Mesenteric fat pad (tissue), 1 donor: ENCODE data around the gene IQCE. TPM values are rescaled to one million over a fixed set of nuclear protein-coding genes. Genes with fewer than 3 reads are reported as not detected.
"Not testable (repeated sequence)": the region's sequence is repeated elsewhere in the genome, so short reads cannot be mapped to it uniquely, and the experiment has no call there.

ENCODE experiments used
- DNase-seq: peaks from one replicate; pipeline ENCODE4 v3.0.0-alpha.2; 2020; ENCODE audit warnings: low spot score
- total RNA-seq: library from RNA; stranded (reverse); fragmentation: NEBNext Ultra II Directional; extraction: Animal tissue kit (Norgen Biotek cat#: 25700); gene quantifications from one replicate; pipeline ENCODE4 v1.2.1, GENCODE V29; 2021
- donor health status: DM: yes; HTN: yes; CAD: no.

The IQCE gene
- total RNA-seq, 1 donor from 2014 or later: 14.4 TPM

GRCh38 chr7:2575733-2576340 lies 17.1 kb downstream of the IQCE start:
- DNase-seq: no peak

GRCh38 chr7:2576742-2577491 lies 18.1 kb downstream of the IQCE start:
- DNase-seq: no peak

GRCh38 chr7:2577914-2578680 lies 19.3 kb downstream of the IQCE start:
- DNase-seq: no peak

GRCh38 chr7:2580636-2581035 lies 21.9 kb downstream of the IQCE start:
- DNase-seq: no peak

- no peak for DNase-seq
Measured at GRCh38 chr7:2582006-2582735, 23.4 kb downstream of the IQCE start.

- no peak for DNase-seq
Measured at GRCh38 chr7:2583798-2584580, 25.2 kb downstream of the IQCE start.

GRCh38 chr7:2585446-2585845 lies 26.7 kb downstream of the IQCE start:
- DNase-seq: no peak

- no peak for DNase-seq
Measured at GRCh38 chr7:2586326-2587020, 27.7 kb downstream of the IQCE start.

GRCh38 chr7:2587134-2587533 lies 28.4 kb downstream of the IQCE start:
- DNase-seq: no peak

GRCh38 chr7:2587778-2588177 lies 29.0 kb downstream of the IQCE start:
- no peak for DNase-seq

GRCh38 chr7:2589341-2589740 lies 30.6 kb downstream of the IQCE start:
- no peak for DNase-seq

- DNase-seq: not testable (repeated sequence)
Measured at GRCh38 chr7:2589941-2590340, 31.2 kb downstream of the IQCE start.

GRCh38 chr7:2592375-2592865 lies 33.6 kb downstream of the IQCE start:
- no peak for DNase-seq

GRCh38 chr7:2593036-2593727 lies 34.4 kb downstream of the IQCE start:
- DNase-seq: no peak

GRCh38 chr7:2594599-2594998 lies 35.8 kb downstream of the IQCE start:
- DNase-seq: no peak

- DNase-seq: no peak
Measured at GRCh38 chr7:2595258-2595860, 36.6 kb downstream of the IQCE start.

- no peak for DNase-seq
Measured at GRCh38 chr7:2596464-2597272, 37.9 kb downstream of the IQCE start.

GRCh38 chr7:2597273-2597640 lies 38.5 kb downstream of the IQCE start:
- DNase-seq: no peak
